GM21515 (cell line): ENCODE results near the gene ME3.

ENCODE experiments used
- ATAC-seq: cut with Tn5 transposase; IDR thresholded peaks from one replicate; pipeline ENCODE4 v1.9.1; 2021; ENCODE audit not compliant: unreplicated experiment

ME3 gene

GRCh38 chr11:86672007-86672621 lies at the start of gene ME3:
Gene ME3 (minus strand): TSS chr11:86672616.
- no peak for ATAC-seq

GRCh38 chr11:86722006-86722405 lies 49.6 kb upstream of the ME3 start:
- ATAC-seq, result no peak

- no peak for ATAC-seq
Observed at GRCh38 chr11:86720546-86720945, 48.1 kb upstream of the ME3 start.

- ATAC-seq, result no peak
Observed at GRCh38 chr11:86719781-86720463, 47.5 kb upstream of the ME3 start.

GRCh38 chr11:86718999-86719398 lies 46.6 kb upstream of the ME3 start:
- ATAC-seq, result no peak

GRCh38 chr11:86718521-86718920 lies 46.1 kb upstream of the ME3 start:
- ATAC-seq, result no peak

DNA sequence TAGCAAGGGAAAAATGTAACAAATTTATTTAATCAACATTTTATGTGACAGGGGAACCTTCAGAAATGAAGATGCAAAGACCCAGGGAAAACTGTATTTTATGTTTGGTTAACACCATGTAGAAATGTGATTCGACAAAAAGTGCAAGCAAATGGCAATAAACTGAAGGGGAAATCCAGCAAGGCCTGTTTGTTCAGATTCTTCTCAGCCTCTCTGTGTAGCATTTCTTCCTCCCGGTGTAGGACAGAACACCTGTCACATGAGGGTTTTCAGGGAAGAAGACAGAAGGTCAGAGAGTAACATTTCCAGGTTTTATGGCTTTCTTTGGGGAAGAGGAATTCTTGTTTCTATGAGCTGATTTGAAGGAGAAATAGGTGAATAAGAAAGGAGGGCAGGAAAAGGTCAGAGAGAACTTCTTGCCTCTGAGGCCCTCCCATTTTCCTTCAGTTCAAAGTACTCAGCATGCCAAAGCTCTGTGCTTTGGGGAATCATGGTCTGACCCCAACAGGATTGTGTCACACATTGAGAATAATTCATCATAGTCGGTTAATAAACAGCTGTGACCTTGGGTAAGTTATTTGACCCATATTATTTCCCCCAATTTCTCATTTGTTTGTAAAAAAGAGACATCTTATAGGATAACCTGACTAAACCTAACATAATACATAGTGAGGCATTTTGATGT lies 45.5 kb upstream of the ME3 start:
- no peak for ATAC-seq

DNA sequence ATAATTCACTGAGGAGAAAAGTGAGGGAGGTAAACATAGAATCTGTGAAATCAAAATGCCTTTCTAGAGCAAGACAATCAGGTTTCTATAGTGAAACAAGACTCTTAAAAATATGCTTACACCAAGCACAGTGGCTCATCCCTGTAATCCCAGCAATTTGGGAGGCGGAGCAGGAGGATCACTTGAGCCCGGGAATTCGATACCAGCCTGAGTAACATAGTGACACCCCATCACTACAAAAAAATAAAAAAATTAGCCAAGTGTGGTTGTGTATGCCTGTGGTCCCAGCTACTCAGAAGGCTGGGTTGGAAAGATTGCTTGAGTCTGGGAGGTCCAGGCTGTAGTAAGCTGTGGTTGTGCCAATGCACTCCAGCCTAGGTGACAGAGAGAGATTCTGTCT lies 43.2 kb upstream of the ME3 start:
- ATAC-seq, result no peak

DNA sequence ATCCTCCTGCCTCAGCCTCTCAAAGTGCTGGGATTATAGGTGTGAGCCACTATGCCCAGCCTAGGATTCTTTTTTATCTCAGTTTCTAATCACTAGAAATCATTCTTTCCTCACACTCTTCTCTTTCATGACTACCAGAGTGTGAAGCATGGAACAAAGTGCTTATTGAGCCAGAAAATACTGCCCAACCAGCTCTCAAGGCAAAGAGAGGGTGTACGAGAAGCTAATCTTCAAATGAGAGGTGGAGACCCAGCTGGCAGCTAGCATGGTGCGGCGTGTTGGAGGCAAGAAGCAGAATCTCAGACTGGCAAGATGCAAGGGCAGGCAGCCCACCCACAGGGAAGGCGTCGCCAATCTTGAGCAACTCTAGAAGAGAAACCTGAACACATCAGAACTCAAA lies 41.1 kb upstream of the ME3 start:
- ATAC-seq, result no peak

DNA sequence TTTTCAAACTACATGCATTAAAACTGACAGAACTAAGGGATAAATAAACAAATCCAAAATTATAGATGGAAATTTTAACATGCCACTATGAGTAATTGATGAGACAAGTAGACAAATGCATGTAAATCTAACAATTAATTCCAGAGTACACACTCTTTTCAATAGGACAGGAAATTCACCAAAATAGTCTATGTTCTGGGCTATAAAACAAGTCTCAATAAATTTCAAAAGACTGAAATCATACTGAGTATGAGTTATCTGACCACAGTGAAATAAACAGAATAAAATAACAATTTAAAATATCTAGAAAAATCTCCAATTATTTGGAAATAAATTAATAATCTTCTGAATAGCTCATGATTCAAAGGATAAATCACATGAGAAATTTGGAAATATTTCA lies 38.5 kb upstream of the ME3 start:
- ATAC-seq, result no peak

GRCh38 chr11:86708669-86709068 lies 36.3 kb upstream of the ME3 start:
- ATAC-seq, result no peak

DNA sequence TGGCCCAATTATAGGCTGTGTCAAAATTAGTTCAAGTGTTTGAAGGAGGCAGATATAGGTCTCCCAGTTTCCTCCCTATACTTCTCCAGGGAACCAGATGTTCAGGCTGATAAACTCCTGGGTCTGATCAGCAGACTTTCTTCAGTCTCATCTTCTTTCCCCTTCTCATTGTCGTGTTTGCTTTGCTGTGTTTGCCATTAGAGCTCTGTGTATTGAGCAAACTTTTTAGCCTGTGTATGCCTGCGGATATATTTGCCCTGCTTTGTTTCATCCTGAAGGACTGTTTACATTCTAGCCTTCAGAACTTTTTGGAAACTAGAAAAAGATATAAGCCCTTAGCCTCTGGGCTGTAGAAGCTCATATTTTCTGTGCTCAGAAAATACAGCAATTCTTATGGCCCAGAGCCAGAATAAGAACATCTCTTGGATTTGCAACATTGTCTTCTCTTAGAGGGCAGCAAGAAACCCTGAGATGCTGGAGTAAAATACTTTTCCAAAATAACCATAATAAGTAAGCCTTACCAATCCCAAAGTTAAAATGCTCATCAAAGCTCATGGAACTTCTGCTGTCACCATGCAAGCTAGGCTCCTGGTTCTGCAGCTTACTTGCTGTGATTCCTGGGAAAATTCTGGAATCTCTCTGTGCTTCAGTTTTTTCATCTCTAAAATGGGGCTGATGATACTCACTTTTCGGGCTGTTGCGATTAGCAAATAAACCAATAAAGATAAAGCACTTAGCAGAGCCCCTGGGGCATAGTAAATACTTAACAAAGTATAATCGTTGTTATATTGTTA lies 34.1 kb upstream of the ME3 start:
- no peak for ATAC-seq

DNA sequence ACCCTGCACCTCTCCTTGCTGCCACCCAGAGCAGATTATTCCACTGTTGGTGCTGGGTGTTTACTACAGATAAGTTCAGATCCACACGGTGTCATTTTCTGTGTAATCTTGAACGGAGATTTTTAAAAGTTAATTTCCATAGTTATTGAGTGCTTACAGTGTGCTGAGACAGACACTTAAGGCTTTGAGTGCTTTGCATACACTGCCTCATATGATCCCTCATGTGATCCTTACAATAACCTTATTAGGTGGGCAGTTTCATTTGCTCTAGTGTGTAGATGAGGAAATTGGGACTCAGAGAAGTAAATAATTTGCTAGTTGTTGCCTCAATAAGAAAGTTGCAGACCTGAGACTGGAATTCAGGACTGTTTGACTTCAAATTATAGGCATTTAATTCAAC lies 32.3 kb upstream of the ME3 start:
- ATAC-seq, result no peak

GRCh38 chr11:86703987-86704386 lies 31.6 kb upstream of the ME3 start:
- no peak for ATAC-seq

- no peak for ATAC-seq
Observed at GRCh38 chr11:86702220-86702983, 30.0 kb upstream of the ME3 start.

GRCh38 chr11:86699040-86699791 lies 26.8 kb upstream of the ME3 start:
- no peak for ATAC-seq

GRCh38 chr11:86698639-86699038 lies 26.2 kb upstream of the ME3 start:
- ATAC-seq, result no peak

DNA sequence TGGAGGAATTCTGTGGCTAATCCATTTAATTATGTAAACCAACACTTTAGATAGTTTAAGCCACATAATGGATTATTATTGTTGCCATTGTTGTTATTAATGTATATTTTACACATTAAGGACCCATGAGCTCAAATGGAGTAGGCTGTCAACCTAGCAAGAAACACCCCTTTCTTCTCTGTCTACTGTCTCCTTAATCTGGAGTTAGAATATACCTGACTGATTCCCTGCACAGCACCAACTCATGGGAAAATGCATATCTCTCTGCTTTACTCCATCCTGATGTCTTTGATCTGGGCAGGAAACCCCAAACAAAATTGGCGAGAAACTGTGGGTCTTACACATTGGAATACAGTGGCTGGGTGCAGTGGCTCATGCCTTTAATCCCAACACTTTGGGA lies 24.0 kb upstream of the ME3 start:
- no peak for ATAC-seq

DNA sequence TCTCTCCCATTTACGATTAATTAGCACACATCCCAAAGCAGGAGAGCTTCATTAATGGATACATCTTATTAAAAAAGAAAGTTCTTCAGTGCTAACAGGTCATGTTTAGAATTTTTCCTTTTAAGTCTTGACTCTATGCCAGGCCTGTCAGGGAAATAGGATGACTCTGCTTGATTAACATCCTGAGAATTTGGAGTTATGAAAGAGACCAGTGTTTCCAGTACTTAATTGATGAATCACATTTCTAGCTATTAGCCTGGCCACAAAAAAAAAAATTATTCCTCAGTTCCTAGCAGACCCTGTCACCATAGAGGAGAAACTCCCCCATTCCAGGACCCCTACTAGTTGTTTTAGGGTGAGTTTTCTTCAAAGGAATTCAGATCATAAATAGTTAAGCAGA lies 23.6 kb upstream of the ME3 start:
- ATAC-seq, result no peak

DNA sequence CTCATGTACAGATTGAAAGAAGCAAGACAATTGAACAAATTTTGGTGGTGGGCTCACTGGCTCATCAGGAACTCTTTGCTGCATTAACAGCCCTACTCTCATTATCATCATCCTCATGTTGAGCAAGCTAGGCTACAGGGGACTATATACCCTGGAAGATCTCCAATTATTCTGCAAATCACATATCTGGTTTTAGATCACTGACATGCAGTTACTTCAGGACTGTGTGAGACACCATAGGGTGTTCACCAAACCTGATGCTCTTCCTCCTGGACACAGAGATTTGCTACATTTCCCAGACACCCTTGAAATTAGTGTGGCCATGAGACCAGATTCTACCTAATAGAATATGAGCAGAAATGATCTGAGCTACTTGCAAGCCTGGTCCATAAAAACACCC lies 23.0 kb upstream of the ME3 start:
- ATAC-seq, result no peak
